Measurements from ENCODE around the gene SOCS3.
A peak's percentile ranks its signal among the peaks of the same experiment; 100 is the strongest.
"Not testable (repeated sequence)": the region's sequence is repeated elsewhere in the genome, so short reads cannot be mapped to it uniquely, and the experiment has no call there.

Gene SOCS3

DNA sequence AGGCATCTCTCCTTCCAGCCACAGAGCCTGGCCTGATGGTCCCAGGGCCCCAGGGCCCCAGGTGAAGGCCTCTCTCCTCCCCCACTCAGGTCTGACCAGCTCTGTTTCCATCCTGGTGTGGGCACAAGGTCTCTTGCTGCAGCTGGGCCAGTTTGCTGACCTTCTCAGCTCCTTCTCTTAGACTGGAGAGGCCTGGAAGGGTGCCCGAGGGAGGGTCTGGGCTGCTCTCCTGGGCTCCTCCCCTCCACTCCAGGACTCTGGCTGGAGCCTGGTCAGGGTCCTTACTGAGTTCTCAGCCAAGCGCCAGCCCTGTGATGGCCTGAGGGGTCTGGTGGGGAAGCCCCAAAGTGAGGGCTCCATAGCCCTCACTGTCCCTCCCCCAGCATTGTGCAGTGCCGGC lies 12.4 kb downstream of the SOCS3 start:
- DNase-seq: no peak

DNA sequence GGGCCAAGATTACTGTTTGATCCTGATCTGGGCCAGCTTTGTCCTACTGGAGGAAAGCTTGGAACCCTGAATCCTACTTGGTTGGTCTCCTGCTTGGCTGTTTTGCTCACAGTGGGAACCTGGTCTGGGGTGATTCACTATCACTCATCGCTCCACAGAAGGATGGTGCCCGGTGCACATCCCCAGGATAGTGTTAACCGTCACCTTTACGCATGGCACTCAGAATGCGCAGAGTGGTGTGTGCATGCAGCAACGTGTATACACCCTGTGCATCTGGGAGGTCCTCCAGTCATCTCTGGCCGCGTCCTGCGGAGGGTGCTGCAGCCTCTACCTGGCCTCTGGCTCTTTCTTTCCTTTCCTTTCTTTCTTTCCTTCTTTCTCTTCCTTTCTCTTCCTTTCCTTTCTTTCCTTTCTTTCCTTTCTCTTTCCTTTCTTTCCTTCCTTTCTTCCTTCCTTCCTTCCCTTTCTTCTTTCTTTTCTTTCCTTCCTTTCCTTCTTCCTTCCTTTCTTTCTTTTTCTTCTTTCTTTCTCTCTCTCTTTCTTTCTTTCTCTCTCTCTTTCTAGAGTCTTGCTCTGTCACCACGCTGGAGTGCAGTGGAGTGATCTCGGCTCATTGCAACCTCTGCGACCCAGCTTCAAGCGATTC lies 13.1 kb downstream of the SOCS3 start:
- no peak for DNase-seq

DNA sequence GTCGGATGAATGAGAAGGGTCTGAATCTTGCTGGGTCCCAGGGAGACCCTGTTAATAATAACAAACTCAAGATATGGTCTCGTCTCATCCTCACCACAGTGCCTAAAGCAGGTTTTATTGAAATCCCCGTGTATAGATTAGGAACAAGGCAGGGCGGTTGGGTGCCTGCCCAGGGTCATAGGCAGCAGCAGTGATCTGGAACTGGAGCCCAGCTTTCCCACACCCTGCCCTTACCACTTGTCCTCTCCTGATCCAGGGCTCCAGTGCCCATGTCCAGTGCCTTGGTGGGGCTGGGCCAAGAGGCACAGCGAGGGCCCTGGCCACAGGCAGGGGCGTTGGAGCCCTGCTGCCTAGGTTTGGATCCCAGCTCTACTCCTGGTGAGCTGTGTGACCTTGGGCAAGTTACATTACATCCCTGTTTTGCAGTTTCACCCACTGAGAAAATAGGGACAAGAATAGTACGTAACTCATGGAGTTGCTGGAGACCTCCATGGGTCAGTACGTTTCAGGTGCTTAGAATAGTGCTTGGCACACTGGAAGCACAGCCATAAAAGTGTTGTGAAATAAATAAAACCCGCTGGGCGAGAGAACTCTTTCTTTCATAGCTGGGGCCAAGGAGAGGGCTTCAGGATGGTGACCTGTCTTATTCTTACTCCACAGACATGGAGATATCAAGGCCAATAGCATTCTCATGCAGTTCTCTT lies 13.9 kb downstream of the SOCS3 start:
- DNase-seq: no peak

DNA sequence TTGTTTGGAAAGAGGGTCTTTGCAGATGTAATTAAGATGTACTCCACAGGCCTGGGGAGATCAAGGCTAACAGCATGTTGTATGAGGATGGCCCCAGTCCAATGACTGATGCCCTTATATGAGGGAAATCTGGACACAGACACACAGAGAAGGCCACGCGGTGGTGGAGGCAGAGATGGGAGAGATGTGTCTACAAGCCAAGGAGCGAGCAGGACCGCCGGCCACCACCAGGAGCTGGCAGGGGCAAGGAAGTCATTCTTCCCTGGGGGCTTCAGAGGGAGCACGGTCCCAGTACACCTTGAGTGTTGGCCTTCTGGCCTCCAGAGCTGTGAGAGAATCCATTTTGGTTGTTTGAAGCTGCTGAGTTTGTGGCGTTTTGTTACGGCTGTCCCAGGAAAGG lies 14.7 kb downstream of the SOCS3 start:
- DNase-seq: no peak

DNA sequence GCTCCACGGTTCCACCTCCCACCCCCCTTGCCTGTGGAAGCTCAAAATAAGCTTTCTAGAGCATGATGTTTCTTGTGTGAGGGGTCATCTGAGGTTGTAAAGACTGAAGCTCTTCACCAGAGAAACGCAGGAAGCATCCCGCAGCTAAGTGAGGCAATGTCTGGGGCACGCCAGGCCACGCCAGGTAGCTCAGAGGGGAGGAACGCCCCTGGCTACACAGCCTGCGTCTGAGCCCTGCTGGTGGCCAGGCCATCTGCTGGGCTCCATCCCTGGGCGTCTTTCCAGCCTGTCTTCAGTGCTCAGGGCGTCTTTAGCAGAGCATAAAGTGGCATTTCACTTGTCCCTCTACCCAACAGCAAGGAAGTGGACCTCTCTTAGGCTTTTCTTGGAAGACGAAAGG lies 15.2 kb downstream of the SOCS3 start:
- DNase-seq: no peak

DNA sequence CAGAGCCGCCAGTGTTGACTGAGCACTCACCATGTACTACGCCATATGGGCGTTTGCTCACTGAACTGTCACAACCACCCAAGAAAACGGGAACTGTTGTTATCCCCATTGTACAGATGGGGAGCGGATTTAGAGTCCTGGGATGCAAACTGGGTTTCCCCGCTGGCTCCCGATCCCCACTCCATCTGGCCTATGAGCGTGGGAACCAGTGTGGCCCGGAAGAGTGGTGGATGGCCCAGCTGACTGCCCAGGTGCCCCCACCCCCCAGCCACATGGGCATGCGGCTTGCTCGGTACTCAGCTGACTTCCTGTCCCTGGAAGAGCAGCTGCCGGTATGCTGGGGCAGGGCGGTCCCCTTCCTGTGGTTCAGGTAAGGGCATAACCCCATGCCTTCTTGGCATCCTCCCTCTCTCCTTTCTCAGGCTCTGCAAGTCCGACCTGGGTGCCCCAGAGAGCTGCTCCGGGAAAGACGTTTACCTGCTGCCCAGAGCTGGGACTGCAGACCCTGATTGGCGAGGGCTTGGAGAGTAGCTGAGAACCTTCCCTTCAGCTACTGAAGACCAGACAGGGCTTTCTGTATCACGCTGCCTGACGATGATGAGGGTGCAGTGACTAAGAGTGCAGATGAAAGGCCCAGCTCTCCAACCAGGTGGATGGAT lies 16.2 kb downstream of the SOCS3 start:
- DNase-seq: no peak

DNA sequence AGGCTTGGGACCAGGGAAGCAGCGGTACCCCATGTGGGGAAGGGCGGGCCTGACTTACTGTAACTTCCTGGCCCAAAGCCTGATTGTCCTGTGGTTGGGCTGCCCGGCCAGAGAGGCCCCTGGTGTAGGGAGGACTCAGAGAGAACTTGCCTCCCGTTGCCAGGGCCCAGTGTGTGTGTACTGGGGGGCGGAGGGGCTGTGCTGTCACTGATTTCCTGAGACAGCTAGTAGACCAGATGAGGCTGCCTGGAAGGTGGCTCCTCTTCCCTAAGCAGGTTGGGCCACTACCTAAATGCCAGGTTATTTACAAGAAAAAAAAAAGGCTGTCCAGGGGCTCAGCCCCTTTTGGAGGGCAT lies 16.7 kb downstream of the SOCS3 start:
- DNase-seq: no peak

DNA sequence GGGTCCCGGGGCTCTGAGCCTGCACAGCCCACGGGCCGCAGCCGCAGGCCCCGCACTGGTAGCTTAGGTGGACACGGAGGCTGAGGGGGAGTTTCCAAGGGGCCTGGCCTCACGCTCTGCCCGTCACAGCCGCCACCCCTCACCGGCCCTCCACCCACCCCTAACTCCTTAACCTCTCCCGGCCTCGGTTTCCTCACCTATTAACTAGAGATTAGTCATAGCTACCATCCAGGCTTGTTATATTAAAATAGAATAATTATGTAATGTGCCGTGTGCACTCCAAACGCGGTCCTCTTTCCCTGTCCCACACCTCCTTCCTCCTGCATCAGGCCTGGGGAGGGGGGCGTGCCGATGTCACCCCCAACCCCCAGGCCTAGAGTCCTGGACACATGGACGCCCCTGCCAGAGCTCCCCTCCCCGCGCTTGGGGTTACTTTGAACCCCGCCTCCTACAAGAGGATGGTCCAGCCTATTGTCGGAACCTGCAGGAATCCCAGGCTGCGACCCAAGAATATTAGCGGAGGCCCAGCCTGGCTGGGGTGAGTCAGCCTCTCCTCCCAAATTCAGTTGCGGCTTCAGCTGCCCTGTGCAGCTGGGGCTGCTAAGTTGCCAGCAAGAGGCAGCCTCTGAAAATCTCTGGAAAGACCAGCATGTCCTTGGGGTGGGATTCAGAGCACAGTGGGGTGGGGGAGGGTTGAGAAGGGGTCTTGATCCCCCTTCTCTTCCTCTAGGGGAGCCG lies 17.3 kb downstream of the SOCS3 start:
- DNase-seq: no peak

DNA sequence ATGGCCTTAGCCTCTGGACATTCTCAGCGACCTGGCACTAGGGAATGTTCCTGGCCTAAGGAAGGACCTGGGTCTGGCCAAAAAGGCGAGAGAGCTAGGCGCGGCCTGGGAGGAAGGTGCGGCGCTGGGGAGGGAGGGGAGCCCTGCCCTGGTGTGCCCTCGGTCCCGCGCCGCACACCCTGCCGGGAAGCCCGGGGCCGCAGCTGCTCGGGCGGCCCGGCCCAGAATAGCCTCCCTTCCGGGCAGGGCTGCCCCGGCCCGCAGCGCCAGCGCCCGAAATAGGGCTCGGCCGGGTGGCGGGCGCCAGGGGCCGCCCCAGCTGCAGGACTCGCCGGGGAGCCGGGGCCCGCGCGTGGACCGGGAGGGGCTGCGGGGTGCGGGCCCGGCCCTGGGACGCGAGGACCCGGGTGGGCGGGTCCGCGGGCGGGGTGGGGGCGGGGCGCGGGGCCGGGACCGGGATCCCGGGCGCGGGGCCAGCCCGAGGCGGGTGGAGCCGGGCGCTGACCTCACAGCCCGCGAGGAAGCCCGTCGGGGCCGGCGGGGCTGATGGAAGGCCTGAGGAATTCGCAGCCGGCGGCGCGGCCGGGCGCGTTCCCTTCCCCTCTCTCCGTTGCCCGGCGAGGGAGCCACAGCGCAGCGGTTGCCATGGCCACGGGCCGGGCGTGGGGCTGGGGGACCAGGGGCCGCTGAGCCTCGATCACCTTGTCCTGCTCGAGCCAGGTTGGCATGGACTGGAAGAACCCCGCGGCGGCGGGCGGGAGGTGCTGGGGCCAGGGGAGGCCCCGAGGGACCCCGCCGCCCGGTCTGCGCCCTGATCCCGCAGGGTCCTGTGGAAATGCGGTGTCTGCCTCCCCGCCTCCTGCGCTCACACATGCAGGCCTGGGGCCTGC lies 18.1 kb downstream of the SOCS3 start:
- peak; percentile 46 to 48 for DNase-seq

DNA sequence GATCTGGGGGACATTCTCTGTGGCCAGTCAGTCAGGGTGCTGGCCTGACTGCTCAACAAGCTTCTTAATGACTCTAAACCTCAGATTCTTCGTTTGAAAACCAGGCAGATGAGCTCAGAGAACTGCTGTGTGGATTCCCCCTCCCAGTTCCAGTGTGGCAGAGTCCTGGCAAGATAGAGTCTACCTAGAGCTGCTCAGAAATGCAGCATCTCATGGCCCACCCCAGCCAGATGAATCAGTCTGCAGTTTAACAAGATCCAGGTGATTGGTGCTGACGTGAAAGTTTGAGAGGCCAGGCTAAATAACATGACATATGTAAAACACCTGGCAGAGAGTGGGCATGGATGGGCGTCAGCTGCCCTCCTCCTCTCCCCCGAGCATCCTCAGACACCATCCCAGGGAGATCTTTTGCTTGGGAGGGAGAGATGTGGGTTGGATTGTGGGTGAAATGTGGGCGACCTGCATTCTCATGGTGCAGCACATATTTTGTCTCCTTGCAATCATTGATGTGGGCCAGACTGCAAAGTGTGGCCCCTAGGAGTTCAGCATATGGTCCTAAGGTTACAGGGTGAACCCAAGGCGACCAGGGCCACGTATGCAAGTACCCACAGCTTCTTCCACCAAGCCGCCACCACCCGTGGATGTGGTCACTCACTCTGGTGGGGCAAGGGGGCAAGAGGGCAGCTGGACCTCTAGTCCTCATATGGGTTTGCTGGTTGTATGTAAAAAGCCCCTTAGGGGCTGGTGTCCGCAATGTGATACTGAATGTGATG lies 19.5 kb downstream of the SOCS3 start:
- no peak for DNase-seq

DNA sequence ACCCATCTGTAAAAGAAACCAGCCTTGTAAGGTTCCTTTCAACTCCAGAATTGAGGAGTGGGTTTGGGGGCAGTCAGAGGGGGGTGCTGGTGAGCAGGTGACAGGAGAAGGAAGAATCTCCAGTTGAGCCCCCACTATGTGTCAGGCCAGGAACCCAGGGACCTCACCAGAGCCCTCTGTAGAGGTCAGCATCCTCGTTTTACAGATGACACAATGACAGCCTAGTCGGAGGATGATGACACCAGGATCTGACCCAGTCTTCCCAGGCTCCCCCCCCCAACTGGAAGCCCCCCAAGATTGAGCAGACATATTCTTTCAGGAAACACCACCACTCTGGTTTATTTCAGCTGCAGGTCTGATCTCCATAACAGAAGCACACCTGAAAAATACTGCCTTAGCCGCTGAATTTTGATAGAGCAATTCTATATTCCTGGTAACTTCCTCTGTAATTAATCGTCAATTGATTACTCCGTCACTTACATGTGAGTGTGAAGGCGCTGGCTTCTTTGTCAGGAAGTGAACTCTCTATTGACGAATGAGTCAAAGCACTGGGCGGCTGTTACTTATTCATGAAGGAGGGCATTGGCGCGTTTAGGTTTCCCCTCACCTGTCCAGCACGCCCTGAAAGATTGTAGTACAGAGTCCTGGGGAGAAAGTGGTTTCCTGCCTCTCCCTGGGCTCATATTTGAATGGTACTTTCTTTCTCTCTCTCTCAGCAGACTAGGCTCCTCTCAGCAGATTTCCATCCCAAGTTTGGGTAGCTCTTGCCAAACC lies 21.2 kb downstream of the SOCS3 start:
- no peak for DNase-seq

DNA sequence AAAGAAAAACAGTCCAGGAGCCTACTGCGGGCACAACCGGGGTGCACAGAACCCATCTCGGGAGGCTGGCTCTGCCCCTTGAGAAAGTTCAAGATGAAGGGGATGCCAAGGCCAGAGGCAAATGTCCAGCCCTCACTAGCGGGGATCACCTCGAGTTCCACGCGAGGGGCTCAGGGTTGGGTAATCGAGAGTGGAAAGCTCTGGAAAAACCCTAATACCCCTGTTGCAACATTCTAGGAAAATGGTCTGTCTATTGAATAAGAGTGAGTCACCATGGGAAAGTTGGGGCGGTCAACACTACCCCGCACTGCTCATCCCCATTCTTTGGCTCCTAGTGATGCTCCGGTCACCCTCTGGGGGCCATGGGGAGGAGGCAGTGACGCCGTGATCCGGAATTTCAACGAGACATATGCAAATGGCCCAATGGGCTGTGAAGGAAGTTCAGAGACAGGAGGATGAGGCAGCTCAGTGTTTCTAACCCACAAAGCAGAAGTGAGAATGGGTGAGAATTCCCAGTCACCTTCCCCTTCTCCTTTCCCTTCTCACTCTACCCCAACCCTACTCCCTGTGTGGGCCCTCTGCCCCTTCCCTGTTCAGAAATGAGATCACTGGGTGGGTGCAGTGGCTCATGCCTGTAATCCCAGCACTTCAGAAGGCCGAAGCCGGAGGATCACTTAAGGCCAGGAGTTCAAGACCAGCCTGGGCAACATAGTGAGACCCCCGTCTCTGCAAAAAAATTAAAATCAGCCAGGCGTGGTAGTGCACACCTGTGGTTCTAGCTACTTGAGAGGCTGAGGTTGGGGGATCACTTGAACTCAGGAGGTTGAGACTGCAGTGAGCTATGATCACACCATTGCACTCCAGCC lies 22.4 kb downstream of the SOCS3 start:
- no peak for DNase-seq

DNA sequence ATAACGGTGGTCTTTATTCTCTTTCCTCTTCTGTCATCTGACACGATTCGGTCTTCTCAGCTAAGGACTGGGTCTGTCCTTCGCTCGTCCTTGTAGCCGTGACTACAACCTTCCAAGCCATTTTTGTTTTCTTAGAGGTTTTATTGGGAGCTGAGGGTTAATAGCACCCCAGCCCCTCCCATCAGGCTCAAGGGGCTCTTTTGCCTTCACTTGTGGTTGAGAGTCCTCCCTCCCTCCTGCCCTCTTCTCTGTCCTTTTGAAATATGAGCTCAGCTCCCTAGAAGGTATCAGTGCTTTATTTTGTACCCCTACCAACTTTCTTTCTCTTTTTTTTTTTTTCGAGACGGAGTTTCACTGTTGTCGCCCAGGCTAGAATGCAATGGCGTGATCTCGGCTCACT lies 24.7 kb downstream of the SOCS3 start:
- no peak for DNase-seq

DNA sequence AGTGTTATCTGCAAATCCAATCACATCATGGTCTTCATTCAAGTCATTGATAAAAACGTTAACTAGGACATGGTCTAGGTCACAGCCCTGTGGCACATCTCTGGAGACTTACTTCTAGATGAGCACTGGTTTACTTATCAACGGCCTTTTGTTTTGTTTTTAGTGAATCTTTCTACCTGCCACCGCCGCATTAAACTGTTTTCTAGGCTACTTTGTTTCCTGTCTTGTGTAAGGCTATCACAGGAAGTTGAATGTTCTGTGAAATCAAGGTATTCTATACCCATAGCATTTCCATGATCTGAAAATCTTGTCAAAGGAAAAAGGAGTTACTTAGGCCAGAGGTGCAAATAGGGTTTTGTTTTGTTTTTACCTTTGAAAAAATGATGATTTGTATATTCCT lies 26.9 kb downstream of the SOCS3 start:
- no peak for DNase-seq

DNA sequence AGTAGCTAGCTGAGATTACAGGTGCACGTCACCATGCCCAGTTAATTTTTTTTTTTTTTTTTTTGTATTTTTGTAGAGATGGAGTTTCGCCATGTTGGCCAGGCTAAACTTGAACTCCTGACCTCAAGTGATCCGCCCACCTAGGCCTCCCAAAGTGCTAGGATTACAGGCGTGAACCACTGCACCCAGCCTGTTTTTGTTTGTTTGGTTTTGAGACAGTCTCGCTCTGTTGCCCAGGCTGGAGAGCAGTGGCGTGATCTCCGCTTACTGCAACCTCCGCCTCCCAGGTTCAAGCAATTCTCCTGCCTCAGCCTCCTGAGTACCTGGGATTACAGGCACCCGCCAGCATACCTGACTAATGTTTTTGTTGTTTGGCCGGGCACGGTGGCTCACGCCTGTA lies 28.5 kb downstream of the SOCS3 start:
- DNase-seq: not testable (repeated sequence)

DNA sequence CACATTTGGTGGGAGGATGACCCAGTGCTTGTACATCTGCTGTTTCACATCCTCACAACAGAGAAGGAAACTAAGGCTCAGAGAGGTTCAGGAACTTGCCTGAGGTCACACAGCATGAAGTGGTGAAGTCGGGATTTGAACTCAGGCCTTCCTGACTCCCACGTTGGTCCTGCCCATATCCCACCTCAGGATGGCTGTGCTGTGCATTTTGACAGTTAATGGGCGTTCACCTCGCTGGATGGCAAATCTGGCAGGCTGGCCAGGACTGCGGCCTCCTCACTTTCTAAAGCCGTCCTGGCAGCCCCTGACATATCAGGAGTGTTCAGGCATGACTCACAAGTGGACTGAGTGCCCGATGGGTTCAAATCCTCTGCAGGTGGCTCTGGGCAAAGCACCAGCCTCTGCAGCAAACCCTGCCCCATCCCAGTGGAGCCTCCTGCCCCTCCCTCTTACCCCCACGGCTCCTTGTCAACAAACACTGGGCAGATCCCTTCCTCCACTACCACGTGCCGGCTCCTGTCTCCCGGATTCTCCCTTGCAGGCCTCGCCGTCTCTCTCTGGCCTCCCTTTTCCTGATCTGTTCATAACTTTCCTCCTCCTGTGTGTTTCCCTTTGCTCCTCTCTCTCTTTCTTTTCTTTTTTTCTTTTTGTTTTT lies 29.2 kb downstream of the SOCS3 start:
- DNase-seq: no peak

DNA sequence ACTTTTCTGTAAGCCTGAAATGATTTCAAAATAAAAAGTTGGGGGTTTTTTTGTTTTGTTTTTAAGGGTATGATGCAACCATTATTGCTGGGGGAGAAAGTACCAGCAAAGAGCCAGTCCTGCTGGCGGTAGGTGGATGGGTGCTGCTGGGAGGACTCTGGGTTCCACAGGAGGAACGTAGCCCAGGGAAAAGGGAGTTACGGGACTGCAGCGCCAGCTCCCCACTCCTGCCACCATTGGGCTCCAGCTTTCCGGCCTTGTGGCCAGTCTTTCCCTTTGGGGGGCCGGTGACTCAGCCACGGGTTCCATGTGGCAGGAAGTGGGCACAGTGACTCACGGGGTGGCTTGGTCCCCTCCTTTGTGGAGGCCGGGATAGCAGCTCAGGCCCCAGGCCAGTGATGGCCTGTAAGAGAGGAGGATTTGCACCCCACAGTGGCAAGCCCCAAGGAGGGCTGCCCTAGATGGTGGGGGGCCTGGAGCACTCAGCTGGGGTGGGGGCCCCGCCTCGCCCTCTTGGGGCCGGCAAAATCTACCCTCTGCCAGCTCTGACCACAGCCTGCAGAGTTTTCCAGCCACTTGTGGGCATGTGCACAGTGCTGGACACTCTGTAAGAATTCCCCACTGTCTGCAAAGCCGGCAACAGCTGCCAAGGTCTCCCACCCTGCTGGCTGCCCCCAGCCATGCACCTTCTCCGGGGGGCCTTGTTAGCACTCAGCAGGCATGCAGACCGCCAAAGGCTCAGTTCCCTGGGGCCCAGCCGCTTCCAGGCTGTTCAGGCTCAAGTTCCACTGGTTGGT lies 30.4 kb downstream of the SOCS3 start:
- DNase-seq: no peak

DNA sequence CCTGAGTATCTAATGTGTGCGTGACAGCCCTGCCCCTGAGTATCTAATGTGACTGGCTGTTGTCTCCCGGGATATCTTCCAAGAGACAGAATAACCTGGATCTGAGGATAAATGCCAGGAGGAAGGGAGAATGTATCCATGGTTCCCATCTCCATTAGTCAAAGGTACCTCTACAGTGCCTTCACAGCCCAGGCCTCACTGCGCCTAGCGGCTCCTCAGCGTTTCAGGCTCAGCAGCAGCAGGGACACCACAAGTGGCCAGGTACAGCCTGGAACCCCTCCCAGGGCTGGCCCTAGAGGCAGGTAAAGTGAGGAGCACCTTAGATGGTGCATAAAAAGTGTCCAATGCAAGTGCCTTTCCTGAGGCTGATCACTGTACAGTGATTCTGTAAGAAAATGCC lies 32.0 kb downstream of the SOCS3 start:
- DNase-seq: no peak
